GM21367 (cell line): Measurements from ENCODE around the gene ZNF654.
A peak's percentile ranks its signal among the peaks of the same experiment; 100 is the strongest.
"Not testable (repeated sequence)": the region's sequence is repeated elsewhere in the genome, so short reads cannot be mapped to it uniquely, and the experiment has no call there.

Experiments used
- ATAC-seq: cut with Tn5 transposase; IDR thresholded peaks from one replicate; pipeline ENCODE4 v1.9.1; 2021; ENCODE audit not compliant: unreplicated experiment

ZNF654 gene

GRCh38 chr3:88059380-88060170 lies 520 bp downstream of the ZNF654 start:
- peak; percentile 7 for ATAC-seq

GRCh38 chr3:88061746-88062145 lies 2.7 kb downstream of the ZNF654 start:
- ATAC-seq, result no peak

- no peak for ATAC-seq
Observed at GRCh38 chr3:88075072-88075471, 16.0 kb downstream of the ZNF654 start.

- ATAC-seq, result no peak
Observed at GRCh38 chr3:88075497-88075896, 16.4 kb downstream of the ZNF654 start.

GRCh38 chr3:88076712-88077111 lies 17.7 kb downstream of the ZNF654 start:
- ATAC-seq, result no peak

GRCh38 chr3:88078932-88079331 lies 19.9 kb downstream of the ZNF654 start:
- no peak for ATAC-seq

- no peak for ATAC-seq
Observed at GRCh38 chr3:88082854-88083253, 23.8 kb downstream of the ZNF654 start.

- ATAC-seq, result no peak
Observed at GRCh38 chr3:88084097-88084501, 25.0 kb downstream of the ZNF654 start.

- no peak for ATAC-seq
Observed at GRCh38 chr3:88090681-88091080, 31.6 kb downstream of the ZNF654 start.

GRCh38 chr3:88092270-88092669 lies 33.2 kb downstream of the ZNF654 start:
- ATAC-seq, result no peak

GRCh38 chr3:88093266-88093665 lies 34.2 kb downstream of the ZNF654 start:
- no peak for ATAC-seq

- ATAC-seq, result peak; percentile 87
Observed at GRCh38 chr3:88101142-88101541, 42.1 kb downstream of the ZNF654 start.

GRCh38 chr3:88105325-88105724 lies 46.3 kb downstream of the ZNF654 start:
- no peak for ATAC-seq

GRCh38 chr3:88112289-88112688 lies 53.2 kb downstream of the ZNF654 start:
- no peak for ATAC-seq

- peak; percentile 89 for ATAC-seq
Observed at GRCh38 chr3:88113311-88114162, 54.5 kb downstream of the ZNF654 start.

GRCh38 chr3:88114878-88115549 lies 56.0 kb downstream of the ZNF654 start:
- no peak for ATAC-seq

- no peak for ATAC-seq
Observed at GRCh38 chr3:88117683-88118082, 58.6 kb downstream of the ZNF654 start.

GRCh38 chr3:88118603-88119002 lies 59.5 kb downstream of the ZNF654 start:
- ATAC-seq, result not testable (repeated sequence)

GRCh38 chr3:88123526-88123925 lies 64.5 kb downstream of the ZNF654 start:
- no peak for ATAC-seq

- ATAC-seq, result no peak
Observed at GRCh38 chr3:88131695-88132094, 72.6 kb downstream of the ZNF654 start.

- ATAC-seq, result no peak
Observed at GRCh38 chr3:88132894-88133293, 73.8 kb downstream of the ZNF654 start.
